HS-5 (cell line): ENCODE data around the gene SMAP2.
"Not testable (repeated sequence)": the region's sequence is repeated elsewhere in the genome, so short reads cannot be mapped to it uniquely, and the experiment has no call there.

Source experiments
- DNase-seq: peaks from one replicate; pipeline ENCODE4 v3.0.0-alpha.2; 2012; ENCODE audit warnings: low read depth

The SMAP2 gene

DNA sequence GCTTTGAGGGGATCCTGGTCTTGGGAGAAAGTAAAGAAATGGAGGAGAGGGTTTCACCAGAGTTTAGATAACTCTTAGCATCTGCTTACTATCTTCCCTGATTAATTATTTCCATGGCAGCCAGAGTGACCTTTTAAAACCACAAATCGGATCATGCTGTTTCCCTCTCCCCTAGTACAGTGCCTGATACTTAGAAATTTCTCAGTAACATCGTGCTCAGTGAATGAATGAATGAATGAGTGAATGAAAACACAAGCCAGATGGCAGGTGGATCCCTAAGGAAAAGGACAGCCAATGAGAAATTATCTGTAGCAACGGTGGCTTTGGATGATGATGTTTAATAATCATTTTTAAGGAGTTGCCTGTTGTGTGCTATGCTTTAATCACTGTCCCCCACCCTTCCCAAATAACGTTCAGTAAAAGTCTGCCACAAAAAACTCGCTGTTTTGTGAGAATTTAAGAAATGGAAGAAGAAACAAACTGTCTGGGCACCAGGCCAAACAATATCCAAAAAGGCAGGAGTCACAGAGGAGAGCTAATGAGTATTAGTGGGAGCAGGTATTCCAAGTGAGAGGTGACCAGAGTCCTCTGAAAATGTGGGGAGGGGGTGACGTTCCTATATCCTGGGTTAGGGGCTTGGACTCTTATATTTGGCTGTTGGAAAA is 737 bp upstream of the SMAP2 start:
- no peak for DNase-seq

DNA sequence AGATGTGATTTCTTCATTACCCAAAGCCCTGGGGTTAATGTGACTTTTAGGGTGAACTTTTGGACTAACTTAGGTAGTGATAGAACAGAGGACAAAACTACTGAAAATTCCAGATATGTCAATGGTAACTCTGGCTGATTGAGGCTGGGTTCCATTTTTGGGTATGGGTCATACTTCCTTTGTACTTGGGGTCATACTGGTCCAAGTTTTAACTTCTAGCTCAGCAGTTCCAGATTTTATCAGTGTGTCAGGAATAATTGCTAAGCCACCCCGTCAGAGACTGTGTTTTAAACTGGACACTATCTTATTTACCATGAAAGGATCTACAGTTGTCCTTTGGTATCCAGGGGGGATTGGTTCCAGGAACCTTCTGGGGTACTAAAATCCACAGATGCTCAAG is 4.0 kb downstream of the SMAP2 start:
- no peak for DNase-seq

DNA sequence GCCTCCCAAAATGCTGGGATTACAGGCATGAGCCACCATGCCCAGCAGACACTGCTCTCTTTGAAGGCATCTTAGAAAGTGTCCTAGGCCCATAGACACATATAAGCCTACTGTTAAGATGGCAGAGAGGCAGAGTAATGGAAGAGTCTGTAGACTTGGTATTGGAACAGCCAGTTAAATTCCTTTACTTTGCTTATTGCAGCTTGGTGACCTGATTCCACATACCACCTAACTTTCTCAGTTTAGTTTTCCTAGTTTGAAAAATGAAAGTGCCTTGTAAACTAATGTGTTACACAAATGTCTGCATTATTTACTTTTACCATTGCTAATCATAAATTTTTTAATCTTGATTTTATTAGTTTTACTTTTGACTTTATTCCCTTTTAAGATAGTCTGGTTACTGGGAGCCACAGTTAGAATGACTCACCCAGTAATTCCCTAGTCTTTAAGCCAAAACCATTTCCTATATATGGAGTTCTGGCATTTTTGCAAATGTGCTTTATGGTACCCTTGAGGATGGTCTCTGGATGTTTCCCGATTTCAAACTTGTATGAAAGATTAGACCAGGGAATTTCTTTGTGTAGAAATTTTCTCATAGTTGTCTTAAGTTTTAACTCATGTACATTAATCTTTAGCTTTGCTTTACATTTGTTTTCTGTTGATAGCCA is 6.4 kb downstream of the SMAP2 start:
- peak; percentile 56 for DNase-seq

DNA sequence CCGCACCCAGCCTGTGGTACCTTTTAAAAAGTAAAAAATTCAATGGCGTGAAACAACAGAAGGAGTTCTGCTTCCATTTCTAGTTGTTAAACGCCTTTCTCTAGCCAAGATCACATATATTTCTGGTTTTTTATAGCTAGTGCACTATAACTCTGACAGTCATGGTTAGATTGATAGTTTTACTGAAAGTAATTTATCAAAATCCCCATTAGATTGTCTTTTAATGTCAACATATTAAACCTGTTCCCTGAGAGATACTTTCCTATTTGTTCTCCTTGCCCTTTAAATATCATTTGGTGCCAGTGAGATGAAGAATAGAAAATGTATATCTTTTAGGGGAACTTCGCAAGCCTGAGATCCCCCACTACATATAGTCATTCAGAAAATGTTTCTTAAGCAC is 7.3 kb downstream of the SMAP2 start:
- DNase-seq: no peak

DNA sequence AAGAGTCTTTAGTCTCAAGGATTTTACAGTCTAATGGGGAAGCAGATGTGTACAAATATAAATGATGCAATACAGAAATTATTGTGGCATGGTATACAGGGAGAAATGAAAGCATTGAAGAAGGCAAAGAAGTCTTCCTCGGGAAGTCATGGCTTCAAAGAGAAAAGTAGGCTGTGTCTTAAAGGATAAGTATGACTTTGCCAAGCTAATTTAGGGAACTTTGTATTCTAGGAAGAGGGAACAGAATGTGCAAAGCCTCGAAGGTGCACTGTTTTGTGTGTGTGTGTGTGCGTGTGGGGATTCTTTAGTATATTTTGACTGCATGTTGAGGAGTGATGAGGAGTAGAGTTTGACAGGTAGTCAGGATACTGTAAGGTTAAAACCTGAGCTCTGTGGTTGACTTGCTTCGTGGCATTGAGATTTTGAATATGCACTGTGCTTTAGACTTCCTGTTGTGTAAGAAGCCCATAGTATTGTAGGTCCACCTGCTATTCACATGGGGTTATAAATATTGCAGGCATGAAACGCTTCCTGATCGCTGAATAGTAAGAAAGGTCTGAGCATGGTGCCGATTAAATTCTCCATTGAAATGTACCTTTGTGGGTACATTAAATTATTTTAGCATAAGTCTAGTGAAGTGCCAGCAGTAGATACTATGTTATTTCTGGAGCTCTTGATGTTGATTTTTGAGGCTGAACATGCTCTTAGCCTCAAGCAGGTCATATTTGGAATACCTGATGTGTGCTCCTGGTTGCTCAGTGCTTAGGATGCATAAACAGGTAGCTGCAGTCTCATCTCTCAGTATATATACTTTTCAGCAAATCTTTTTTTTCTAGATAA is 8.0 kb downstream of the SMAP2 start:
- no peak for DNase-seq

DNA sequence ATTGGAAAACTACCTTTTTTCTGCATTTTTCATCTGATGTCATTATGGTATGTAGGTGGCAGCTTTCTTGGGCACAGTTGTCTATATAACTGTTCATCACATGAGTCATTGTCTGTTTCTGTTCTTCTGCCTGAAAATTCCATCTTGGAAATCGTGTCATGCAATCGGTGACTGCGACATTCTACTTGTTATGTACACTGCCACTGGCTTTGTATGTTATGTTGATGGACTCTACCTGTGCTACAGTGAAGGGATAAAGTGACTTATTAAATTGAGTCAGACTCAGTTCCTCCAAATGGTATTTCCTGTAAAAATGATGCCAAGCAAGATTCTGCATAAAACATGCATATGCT is 8.6 kb downstream of the SMAP2 start:
- DNase-seq: no peak

DNA sequence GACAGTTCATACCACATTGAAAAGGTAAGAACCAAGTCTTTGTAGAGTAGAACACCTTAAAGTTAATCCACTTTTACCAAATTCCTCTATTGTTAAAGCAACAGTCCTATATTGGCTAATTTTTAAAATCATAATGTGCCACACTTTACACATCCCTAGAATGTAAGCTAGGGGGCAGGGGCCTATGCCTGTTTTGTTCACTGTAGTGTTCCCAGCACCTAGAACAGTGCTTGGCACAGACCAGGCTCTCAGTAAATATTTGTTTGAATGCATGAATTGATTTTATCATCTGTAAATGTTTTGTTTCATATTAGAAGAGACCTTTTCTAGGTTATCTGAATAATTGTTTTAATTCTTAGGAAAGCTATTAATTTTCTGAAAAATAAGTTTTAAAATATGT is 9.1 kb downstream of the SMAP2 start:
- DNase-seq: no peak

DNA sequence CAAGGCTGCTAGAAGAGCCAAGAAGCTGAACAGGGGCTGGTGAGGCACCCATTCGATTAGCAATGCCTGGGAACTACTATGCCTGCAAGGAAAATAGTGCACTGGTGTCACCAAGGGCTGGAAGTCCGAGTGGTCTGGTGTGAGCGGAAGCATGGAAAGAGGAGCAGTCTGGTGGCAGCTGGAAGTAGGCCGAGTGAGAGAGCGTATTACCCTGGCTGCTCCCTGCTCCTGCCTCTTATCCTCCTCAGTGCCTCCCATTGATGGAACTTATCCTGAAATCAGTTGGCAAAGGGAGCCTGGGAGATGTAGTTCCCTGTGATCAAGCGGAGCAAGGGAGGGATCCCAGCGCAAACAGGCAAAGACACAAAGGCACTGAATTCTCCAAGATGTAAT is 9.6 kb downstream of the SMAP2 start:
- DNase-seq: no peak

DNA sequence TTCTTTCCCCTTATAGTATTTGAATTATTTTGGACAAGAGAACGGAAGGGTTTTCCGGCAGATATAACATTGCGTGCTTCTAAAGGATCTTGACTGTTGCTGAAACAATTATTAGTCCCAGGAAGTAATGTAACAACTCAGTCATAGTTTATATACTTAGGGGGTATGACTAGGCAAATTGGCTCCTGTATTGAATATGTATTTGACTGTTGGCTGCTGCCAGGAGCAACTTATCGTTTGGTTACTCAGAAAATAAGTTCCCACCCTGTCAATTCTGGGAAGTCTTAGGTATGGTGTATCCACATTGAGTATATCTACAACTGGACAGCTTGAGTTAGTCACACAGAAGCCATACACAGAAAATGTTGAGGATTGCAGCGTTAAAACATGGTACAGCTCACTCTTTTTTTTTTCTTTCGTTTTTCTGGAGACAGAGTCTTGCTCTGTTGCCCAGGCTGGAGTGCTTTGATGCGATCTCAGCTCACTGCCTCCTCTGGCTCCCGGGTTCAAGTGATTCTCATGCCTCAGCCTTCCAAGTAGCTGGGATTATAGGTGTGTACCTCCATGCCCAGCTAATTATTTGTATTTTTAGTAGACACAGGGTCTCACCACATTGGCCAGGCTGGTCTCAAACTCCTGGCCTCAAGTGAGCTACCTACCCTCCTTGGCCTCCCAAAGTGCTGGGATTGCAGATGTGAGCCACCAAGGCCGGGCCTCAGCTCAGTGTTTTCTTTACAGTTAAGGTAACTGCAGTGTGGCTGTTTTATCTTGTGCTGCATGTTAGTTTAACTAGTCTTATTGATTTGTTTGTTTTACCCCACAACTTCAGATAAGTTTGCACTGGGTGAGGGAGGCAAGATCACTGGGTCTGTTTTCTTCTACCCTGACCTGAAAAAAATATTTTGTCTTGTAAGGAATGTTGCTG is 10.2 kb downstream of the SMAP2 start:
- peak; percentile 47 for DNase-seq

DNA sequence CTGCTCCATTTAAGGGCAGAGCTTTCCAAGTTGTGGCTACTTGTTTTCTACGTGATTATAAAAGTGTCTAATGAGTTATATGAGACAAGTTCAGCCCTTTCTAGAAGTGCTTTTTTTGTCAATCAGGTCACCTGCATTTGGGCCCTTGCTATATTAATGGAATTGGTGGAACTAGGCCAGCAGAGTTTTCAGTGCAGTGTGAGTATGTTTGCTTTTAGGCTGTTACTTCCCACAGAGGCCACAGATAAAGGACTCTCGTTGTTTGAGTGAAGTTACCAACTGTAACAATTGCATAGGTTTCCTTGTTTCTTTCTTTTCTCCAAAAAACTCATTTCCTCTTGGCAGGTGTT is 10.9 kb downstream of the SMAP2 start:
- no peak for DNase-seq

DNA sequence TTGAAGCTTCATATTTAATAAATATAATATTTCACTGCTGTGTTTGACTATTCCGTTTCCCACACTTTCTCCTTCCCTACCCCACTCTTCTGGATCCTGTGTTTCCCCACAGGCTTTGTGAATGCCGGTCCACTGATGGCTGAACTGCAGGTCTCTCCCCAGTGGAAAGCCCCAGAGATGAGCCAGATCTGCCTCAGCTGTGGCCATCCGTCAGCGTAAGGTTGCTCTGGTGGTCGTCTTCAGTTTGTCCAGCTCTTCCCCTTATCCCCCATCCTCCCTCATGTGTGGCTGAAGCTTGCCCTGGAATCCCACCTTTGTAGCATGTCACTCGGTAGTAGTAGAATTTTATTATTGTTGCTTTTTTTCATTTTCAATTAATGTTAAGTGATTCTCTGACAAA is 11.4 kb downstream of the SMAP2 start:
- DNase-seq: no peak

DNA sequence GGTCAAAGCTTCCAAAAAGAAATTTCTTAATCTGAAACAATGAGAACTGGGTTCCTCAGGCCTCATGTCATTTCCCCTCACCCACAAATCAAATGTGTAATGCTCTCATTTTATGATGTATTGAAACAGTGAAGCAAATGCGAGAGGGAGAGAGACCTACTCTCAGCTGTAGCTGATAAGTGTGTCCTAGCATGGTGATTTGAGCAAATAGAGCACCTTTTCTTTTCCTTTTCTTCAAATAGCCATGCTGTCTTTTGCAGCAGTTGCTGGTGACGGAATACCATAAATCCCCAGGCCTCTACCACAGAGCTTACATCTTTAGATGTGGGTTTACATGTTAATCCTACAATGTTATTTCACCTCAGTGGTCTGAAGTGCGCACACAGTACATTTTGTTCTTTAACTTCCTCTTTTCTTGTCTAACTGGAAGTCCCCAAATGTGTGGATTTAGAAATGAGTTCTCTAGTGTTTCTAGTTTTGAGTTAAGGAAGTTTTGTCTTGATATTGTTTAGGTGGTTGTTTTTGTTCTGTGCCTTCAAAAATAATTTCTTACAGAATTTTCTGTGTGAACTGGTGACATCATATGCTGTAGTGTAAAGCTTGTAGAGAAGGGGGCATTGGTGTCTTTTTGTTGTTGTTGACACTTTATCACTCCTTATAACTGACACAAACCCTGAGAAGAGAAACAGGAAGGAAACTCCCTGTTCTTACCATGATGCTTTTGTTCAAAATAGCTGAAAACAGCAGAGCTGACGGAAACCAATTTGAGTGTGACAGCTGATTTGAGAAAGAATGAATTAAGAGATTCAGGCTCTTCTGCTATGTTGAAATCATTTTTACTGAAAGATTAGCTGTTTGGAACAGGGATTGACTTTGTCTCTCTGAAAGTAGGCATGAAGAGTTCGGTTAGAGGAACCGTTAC is 12.2 kb downstream of the SMAP2 start:
- no peak for DNase-seq

DNA sequence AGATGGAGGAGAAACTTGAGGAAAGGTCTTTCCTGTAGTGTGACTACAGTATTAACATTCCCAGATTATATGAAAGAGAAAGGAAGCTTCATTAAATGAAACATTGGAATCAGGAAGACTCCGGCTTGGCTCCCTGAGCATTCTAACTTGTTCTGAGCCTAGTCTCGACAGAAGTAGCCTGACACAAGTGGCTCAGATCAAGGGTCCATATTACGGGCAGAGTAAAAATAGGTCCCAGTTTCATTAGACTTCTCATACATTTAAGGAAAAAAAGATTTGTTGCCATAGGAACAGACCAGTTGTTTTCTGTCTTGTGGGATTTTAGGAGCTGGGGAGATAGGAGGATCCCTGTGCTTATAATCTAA is 12.8 kb downstream of the SMAP2 start:
- no peak for DNase-seq

DNA sequence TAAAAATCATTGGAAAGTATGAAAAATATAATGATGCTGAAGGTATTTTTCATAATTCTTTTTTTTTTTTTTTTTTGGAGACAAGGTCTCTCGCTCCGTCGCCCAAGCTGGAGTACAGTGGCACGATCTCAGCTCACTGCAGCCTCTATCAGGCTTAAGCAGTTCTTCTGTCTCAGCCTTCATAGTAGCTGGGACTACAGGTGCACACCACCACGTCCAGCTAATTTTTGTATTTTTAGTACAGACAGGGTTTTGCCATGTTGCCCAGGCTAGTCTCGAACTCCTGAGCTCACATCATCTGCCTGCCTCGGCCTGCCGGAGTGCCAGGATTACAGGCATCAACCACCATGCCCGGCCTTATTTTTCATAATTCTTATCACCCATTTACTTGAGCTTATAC is 13.3 kb downstream of the SMAP2 start:
- no peak for DNase-seq

DNA sequence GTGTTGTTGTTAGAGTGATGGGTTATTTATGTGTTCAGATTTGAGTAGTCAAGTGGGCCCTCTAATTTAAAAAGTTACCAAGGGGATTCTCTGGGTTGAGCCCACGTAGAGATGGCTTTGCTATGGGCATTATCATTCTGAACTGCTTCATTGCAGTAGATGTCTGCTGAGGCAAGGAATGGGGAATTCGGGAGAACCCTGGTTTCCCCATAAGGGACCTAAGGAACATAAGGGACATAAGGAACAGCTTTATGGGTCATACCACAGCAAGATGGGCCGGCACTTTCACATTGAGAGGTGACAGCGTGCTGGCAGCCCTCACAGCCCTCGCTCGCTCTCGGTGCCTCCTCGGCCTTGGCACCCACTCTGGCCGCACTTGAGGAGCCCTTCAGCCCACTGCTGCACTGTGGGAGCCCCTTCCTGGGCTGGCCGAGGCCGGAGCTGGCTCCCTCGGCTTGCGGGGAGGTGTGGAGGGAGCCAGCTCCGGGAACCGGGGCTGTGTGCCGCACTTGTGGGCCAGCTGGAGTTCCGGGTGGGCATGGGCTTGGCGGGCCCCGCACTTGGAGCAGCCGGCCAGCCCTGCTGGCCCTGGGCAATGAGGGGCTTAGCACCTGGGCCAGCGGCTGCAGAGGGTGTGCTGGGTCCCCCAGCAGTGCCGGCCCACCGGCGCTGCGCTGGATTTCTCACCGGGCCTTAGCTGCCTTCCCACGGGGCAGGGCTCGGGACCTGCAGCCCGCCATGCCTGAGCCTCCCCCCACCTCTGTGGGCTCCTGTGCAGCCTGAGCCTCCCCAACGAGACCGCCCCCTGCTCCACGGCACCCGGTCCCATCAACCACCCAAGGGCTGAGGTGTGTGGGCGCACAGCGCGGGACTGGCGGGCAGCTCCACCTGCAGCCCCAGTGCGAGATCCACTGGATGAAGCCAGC is 14.1 kb downstream of the SMAP2 start:
- not testable (repeated sequence) for DNase-seq

DNA sequence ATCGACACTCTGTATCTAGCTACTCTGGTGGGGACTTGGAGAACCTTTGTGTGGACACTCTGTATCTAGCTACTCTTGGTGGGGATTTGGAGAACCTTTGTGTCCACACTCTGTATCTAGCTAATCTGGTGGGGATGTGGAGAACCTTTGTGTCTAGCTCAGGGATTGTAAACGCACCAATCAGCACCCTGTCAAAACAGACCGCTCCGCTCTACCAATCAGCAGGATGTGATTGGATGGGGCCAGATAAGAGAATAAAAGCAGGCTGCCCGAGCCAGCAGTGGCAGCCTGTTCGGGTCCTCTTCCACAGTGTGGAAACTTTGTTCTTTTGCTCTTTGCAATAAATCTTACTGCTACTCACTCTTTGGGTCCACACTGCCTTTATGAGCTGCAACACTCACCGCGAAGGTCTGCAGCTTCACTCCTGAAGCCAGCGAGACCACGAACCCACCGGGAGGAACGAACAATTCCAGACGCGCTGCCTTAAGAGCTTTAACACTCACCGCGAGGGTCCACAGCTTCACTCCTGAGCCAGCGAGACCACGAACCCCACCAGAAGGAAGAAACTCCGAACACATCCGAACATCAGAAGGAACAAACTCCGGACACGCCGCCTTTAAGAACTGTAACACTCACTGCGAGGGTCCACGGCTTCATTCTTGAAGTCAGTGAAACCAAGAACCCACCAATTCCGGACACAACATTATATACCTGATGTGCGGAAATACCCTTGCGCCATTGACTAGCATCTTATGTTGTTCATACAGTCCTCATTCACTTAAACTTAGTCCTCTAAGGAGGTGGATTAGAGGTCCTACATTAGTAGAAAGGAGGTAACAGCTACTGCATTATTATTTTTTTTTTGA is 15.2 kb downstream of the SMAP2 start:
- not testable (repeated sequence) for DNase-seq

DNA sequence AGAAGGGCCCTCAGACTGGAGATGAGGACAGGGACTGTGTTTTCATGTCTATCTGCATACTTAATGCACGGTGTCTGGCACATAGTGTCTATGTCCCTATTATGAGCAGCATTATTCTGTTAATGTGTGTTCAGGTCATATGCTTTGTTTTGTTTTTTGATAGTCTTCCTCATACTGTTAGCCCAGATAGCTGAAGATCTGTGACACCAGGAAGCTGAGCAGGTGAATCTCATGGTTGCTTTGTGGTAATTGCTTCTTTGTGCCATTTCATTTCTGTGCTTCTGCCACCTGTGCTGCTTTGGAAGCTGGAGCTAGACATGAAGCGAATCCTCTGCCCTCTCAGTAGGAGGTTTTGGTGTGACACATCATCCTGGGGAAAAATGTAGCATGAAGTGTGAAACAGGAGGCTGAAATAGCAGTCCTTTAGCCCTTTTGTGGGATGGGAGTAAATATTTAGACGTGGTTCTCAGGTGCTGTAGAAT is 15.8 kb downstream of the SMAP2 start:
- DNase-seq: no peak

DNA sequence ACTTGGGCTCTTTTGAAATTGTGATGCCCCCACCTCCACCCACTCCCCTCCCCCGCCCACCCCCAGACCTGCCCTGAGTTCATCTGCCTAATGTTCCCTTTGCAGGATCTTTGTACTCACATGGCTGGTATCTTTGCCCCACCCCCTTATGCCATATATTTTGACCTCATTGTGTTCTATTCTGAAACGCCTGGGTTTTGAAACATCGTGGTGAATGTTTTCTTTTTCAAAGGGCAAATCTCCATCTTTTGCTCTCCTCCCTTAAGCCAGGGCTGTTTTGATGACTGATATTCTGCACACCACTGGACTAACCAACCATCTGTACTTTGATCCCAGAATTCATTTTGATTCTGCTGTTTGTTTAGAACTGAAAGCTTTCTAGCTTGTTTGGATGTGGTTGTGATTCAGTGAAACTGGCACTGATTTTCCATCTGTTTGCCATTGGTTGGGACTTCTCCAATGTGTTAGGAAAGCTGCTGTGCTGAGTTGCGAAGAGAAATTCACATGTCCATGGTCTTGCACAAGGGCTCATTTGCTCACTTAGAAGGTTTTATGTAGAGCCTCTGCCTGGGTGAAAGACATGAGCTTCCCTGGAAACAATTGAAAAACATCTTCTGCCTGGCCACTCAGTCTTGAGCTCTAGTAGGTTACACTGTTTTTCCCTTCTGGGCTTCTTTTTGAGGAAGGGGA is 16.5 kb downstream of the SMAP2 start:
- peak; percentile 37 for DNase-seq
